Brain pericyte (primary cell): Measurements from ENCODE around the gene RCC2.

Experiments used
- DNase-seq: peaks from one replicate; pipeline ENCODE4 v3.0.0-alpha.2; 2012; ENCODE audit warnings: low read depth, low spot score

Gene RCC2

DNA sequence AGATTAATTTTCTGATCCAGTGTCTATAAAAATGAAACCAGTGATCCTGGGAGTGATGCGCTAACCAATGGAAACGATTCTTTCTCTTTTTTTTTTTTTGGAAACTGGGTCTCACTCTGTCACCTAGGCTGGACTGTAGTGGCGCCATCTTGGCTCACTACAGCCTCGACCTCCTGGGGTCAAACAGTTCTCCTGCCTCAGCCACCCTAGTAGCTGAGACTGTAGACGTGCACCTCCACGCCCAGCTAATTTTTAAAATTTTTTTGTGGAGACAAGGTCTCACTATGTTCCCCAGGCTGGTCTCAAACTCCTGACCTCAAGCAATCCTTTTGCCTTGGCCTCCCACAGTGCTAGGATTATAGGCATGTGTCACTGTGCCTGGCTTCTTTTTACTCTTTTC lies 3.4 kb upstream of the RCC2 start:
- DNase-seq = no peak

DNA sequence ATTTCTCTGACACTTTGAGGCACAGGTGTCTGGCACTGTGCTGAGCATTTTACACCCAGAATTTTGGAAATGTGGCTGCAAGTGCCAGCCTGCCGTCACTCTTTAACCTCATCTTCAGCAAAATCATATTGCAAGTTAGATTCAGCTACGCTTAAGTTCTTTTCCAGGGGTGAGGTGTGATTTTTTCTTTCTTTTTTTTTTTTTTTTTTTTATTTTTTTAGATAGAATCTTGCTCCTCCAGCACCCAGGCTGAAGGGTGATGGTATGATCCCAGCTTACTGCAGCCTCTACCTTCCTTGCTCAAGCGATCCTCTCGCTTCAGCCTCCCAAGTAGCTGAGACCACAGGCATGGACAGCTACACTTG lies 2.5 kb upstream of the RCC2 start:
- no peak for DNase-seq

DNA sequence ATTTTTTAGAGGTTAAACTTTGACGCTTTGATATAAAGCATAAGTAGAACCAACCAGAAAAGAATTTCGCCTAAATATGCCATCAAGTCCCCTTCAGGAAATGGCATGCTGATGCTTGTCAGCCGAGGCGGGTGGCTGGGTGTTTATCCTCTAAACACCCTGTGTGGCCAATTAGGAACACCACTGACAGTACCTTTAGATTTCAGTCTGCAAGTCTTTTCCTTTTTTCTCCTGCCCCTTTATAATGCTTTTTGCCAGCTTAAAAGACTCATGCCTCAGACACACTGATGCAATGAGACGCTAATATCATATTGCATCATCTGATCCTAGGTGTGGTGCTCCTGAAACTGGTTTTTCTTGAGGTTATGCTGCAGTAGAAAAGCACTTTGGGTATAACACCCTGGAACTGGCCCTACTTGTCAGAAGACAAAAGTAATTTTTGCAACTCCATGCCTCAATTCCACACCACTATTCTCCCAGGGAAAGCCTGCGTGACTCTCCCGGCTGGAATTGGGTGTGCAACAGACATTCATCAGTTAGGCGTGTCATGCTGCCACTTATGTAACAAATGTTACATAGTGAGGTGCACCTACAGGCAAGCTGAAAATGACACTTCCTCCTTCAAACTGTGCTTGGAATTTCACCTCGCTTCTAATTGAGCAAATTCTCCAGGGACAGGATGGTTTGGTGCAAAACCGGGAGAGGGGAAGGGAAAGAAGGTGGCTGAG lies 2.0 kb upstream of the RCC2 start:
- DNase-seq = no peak

DNA sequence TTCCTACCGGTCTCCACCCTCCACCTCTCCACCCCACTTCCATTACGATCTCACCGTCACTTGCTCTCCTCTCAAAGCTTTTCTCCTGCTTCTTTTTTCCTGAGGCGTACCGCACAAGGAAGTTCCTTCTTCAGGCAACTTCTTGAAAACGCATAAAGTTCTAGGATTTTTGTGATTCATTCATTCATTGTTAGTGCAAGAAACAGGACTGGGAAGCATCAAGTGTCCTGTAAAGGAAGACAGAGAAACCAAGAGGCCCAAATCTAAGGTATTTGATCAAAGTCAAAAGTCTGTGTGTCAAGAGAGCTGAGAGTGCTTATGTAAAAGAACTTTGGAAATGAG lies 1.3 kb upstream of the RCC2 start:
- DNase-seq = no peak

DNA sequence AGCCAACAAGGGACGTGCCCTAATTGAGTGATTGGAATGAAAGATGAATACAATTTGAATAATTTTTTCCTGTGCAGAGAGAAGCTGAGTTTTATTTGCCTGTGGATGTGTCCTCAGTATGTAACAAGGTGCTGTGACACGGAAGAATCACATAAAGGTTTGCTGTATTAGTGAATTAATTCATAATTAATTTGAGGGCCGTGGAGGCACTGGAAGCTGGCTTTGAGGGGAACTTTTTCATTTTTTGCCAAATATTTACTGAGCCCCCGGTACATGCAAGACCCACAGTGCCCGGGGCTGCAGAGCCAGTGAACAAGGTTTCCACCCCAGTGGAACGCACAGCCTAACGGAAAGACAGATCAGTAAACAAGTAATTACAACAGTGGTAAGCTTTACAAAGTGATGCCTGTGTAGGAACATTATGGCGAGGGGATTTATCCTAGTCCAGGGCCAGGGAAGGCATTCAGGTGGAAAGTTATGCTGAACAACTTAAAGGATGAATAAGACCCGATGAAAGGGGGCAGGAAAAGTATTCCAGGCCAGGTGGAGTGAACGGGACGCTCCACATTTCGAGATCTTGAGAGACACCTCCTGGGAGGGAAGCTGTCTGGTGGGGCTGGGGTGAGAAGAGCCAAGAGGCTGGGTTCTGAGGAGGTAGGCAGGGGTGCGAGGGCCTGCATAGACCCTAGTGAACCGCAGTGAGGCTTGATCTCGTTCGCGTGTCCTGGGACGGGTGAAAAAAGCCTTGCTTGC lies 773 bp upstream of the RCC2 start:
- no peak for DNase-seq

DNA sequence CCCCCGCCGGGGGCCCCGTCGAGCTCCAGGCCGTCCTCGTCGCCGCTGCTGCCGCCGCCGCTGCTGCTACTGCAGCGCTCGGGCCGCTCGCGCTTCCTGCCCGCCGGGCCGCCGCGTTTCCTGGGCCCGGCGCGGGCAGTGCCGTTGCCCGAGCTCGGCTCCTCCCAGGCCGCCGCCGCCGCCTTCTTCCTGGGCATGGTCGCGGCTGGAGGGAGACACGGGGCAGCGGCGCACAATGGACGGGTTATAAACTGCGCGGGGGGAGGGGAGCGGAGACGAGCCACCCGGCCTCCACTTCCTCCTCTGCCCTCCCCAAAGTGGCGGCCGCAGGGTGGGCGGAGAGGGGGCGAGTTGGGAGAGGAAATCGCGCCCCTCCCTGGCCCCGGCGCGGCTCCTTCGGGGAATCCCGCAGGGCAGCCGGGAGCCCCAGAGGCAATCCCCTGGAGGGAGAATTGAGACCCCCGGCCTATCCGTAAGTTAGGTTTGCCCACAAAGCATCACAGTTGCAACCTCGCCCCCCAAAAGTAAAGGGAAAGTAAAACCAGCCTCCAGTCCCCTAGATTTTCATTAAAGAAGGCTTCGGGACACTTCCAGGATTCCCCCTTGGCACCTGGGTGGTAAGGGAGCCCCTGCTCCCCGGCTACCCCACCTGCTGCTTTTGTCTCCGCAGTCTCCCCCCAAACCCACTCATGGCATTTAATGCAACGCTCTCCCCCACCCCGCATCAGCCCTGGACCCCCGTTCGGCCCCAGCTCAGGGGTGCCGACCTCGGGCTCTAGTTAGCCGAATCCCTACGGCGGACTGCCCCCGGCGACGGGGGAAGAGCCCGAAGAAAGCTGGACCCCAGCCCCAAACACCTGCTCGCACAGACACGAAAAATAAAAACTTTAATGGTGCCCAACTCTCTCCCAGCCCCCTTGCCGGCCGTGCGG lies 893 bp downstream of the RCC2 start:
- no peak for DNase-seq

DNA sequence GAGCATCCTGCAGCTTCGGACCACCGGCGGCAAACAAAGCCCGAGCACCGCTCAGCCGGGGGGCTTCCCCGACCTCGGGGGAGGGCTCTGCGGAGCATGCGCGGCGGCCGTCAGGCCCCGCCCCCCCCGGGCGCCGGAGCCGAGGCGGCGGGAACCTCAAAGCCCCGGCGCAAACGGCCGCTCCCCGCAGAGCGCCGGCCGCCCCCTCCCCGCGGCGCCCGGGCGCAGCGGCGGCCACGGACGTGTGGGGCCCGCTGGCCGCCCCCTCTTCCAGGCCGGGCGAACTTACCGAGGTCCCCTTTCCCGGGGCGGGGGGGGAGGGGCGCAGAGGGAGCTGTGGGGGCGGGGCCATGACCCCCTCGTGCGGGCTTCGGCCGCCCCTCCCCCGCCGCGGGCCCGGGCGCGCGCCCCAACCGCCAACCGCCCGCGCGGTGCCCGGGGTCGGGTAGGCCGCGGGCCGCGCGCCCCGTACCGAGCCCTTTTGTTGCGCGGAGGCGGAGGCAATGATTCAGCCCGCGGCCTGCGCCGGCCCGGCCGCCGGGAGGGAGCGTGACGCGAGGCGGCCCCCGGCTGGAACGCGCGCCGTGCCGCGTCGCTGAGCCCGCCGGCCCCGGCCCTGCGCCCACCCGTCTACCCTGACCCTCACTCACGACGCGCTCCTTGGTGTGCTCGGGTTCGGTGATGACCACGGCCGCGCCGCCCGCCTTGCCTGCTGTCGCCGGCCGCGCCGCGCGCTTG lies 1.7 kb downstream of the RCC2 start:
- DNase-seq = no peak

DNA sequence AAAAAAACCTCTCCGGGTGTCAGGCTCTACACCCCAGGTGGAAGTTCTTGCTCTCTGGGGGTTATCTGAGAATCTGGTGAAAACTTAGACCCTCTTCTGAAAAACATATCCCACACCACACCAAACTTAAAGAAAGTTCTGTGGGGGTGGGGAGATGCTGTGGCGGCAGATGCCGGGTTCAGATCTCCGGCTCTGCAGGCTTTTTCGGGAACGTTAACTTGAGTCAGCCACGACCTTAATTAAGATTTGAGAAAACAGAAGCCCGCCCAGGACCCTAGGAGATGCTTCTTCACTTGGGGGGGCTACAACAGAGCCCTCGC lies 2.3 kb downstream of the RCC2 start:
- DNase-seq = no peak

DNA sequence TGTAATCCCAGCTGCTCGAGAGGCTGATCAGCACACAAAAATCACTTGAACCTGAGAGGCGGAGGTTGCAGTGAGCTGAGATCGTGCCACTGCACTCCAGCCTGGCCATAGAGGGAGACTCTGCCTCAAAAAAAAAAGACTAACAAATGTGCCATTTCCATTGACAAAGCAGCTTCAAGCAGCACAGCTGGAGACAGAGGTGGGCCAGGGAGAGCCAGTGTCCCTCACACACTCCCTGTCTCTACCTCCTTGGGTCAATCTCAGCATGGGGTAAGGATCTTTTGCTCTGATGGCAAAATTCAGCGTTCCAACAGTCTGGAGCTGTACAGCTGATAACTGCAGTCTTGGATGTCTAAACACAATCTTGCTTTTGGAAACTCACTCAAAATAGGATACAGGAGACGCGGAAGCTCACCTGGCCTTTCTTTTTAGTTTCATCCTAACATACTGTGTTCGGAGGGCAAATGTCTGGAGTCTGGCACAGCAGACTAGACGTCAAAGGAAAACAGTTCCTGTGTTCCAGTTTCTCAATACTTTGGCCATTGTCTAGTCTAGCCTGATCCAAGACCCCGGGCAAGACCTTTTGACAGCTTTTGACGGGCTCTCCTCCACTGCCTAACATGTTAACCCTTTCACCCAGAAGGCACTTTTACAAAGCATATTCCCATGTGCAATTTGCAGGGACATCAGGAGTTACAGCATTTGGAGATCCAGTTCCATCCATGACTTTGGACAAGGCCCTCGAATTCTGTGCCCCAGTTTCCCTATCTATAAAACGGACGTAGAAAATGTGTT lies 2.9 kb downstream of the RCC2 start:
- no peak for DNase-seq

DNA sequence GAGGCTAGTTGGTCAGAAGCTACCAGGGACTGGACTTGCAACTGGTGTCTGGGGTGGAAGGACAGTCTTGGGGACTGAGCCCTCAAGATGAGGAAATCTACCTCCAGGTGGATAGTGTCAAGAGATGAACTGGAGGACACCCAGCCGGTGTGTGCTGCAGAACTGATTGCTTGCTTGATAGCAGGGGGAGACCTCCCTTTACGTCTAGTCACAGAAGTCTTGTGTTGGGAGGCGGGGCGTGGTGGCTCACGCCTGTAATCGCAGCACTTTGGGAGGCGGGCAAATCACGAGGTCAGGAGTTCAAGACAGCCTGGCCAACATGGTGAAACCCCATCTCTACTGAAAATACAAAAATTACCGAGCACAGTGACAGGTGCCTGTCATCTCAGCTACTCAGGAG lies 4.9 kb downstream of the RCC2 start:
- no peak for DNase-seq

DNA sequence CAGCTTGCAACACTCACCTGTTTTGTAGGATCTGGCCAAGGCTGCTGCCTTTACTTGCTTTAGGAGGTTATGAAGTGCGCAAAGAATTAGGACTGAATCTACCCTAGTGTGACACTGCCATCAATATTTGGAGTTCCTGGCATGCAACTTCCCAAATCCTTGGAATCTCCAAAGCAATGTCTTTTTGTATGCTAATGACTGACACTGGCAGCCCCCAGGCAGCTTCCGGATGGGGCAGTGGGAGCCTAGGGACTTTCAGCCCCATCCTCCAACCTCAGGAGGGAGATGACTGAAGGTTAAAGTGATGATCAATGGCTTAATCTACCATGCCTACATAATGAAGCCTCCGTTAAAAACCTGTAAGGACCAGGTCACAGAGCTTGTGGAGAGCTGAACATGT lies 5.5 kb downstream of the RCC2 start:
- no peak for DNase-seq

DNA sequence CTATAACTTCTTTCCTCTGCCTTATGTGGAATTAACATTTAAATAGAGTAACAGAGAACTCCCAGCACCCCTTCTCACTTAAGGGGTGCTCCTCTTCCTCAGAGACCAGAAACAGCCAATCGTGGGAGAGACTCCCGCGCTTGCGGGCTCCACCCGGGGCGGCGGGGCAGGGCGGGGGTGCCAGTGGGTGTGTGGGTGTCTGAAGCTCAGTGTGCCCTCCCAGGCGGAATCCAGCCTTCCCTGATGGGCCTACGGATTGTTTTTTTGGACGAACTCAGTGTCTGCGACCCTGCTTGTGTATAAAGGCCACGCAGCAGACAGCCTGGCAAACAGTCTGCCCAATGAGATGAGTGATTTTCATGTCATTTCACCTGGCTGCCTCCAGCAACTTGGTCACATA lies 6.2 kb downstream of the RCC2 start:
- DNase-seq = no peak

DNA sequence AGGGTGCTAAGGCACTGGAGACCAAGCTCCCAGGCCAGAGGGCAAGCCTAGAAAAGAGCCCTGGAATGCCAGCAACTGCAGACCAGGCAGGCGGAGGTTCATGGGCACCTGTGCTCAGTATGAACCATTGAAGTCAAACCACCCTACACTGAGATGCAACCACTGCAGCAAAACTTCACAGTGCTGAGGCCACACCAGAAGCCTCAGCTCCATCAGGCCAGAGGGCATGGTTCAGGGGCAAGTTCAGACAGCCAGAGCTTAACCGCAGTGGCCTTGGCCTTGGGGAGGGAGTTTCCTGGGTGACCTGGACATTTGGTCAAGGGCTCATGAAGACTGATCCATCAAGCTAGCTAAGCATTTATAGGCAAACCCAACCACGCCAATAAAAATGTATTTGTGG lies 7.1 kb downstream of the RCC2 start:
- no peak for DNase-seq

DNA sequence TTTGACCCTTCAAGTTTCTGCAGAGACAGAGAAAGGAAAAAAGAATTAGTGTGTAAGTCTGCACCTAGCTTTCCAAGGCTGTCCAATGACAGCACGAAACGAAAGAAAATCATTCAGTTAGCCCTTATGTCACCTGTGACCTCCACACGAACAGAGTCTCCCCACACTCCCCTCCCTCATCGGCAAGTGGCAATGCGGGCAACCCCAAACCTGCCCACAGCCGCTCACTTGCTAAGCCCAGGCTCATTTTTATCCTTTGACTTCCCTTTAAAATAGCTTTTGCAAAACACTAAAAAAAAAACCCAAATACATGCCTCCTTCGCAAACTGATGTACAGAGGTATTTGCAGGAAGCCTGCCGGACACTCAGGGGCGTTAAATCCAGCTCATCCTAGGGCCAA lies 10.3 kb downstream of the RCC2 start:
- DNase-seq = no peak

DNA sequence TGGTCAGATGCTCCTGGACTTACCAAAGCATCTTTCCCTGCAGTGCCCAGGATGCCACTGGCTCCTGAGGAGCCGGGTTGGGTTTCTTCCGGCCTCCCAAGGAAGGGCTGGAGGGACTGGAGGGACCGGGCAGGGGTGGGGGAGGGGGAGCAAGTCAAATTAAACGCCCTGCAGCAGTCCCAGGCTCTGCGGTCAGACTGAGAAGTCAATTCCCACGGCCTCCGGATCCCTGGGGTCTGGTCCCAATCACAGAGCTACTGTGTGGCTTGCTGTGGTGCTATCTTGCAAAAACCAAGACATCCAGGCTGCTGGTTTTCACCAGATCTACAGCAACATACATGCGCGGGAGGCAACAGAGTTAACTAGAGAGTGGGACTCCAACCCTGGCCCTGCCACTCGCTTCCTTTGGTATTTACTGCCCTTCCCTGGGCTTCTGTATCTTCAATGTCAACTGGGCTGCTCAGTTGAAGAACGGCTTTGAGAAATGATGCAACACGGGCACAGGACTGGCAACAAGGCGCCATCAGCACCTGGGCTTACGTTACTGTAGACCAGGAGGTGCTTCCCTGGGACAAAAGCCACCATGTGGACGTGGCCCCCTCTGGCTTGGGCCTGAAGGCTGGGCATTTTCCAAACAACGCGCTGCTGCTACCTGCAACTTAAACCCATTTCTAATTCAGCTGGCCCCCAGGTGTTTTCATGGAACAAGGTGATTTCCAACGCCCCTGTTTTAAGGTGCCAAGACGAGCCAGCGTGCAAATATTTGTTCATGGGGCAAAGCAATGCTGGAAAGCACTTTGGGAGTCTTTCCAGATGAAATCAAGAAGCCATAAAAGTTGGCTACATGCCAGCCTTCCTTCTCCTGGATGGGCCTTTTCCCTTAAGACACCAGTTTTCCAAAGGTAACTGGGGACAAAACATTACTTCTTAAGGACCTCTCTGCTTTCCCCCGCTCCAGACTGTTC lies 11.5 kb downstream of the RCC2 start:
- DNase-seq = no peak

DNA sequence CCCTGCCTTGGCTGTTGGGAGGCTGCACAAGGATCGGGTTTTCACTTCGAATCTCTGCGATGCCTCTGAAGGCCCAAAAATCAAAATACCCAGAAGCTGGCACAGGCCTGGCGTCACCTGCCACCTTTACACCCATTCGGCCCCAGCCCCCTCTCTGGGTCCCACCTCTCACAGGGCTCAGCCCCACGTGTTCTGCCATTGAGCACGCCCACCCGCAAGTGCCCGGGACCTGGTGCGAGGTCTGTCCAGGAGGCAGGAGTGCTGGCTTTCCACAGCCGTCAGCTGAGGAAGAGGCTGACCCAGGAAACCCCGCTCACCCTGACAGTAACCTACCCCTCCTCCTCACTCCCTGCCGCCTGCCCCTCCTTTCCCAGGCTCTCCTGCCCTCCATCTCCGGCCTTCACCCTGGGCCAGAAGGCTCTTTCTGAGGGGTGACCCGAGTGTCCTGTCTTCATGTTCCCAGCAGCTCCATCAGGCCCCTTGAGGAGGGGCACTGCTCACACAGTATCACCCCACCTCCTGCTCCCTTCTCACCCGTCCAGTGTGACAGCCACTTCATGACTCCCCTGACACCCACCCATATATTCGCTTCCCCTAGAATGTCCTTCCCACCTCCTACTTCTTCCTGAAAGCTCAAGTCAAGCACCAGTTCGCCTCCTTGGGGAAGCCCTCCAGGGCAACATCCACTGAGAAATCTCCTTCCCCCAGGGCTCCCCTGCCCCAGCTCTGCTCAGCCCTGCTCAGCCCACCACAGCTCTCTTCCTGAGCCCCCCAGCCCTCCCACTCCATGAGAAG lies 13.5 kb downstream of the RCC2 start:
- no peak for DNase-seq

DNA sequence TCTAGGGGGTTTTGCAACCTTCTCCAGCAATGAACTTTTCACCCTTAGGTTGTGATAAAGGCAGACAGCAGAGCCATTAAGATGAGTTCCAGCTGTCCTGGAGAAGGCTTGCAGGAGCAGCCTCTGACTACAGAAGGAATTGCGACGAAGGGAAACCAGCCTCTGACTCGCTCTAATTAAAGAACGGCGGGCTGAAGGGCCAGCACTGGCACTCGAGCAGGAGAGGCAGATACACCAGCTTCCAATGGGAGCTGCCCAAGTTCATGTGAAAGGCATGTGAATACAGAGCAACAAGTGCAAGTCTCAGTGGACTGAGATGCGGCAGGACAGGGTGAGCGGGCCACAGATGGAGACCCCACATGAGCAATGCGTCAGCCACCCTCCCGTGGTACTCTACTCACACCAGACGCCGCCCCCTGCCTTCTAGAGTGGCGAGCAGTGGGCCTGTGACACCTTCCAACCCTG lies 15.7 kb downstream of the RCC2 start:
- DNase-seq = no peak

DNA sequence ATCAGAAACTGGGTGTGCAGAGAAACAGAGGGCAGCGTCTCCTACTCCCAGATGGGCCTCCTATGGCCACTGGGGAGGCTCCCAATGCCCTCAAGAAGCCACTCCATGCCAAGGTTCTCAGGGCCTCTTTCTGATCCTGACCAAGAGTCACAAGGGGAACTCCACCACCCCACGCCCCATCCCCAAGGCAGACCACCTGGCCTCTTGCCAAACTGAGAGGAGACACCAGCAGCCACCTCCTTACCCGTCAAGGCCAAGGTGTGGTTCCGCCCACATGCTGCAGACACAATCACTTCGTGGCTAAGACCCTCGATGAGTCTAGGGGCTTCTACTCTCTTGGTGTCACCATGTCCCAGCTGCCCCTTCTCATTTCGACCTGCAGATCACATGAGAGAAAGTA lies 17.0 kb downstream of the RCC2 start:
- no peak for DNase-seq

DNA sequence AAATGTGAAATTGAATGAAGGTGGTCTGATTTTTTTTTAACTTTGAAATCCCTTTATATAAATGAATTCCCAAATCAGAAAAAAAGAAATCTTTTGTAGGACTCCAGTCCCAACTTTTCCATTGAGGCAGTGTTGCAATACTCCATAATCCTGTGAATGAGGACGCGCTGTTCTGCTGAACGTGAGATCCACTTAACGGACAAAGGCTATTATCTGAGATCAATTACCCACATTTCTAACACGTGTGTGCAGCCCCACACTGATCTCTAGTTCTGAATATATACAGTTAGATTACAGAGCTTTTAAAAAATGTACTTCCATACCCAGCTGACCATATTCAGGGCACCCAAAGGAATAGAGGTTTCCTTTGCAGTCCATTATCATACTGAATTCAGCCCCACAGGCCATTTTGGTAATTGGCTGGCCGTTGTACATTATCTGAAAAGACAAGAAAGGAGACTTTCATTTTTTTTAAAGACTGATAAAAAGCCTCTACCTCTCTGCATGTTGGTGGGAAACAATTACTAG lies 19.0 kb downstream of the RCC2 start:
- DNase-seq = no peak
